Thyroid gland (tissue), 4 donors: Measurements from ENCODE around the gene CHRM5. TPM values are rescaled to one million over a fixed set of nuclear protein-coding genes. Genes with fewer than 3 reads are reported as not detected.

Experiments used
- DNase-seq, 2 donors: peaks; one replicate each; pipeline ENCODE4 v3.0.0-alpha.2; 2019
- H3K27ac ChIP-seq, 3 donors: fragments of 200-600 bp; sonication (generic); 1 replicate in 2 of 3; 2 replicates in 1 of 3; pipeline ENCODE4 v1.5.1; 2016 to 2019; ENCODE audit warnings: mild to moderate bottlenecking in 1 of 3, moderate library complexity in 1 of 3
- H3K27me3 ChIP-seq: fragments of 200-600 bp; sonication (generic); one replicate; pipeline ENCODE4 v1.5.1; 2019
- H3K36me3 ChIP-seq, 2 donors: fragments of 200-600 bp; sonication (generic); one replicate each; pipeline ENCODE4 v1.5.1; 2016 to 2019
- H3K4me1 ChIP-seq, 2 donors: fragments of 200-600 bp; sonication (generic); one replicate each; pipeline ENCODE4 v1.5.1; 2017 to 2019
- H3K4me3 ChIP-seq, 3 donors: fragments of 200-600 bp; sonication (generic); replicated peaks in 1 of 3; 1 replicate in 2 of 3; 2 replicates in 1 of 3; pipeline ENCODE4 v1.5.1; 2016; ENCODE audit warnings: mild to moderate bottlenecking in 1 of 3
- H3K9me3 ChIP-seq: fragments of 200-600 bp; sonication (generic); one replicate; pipeline ENCODE4 v1.5.1; 2017
- CTCF ChIP-seq, 6 experiments: fragments of 200-600 bp in 3 of 6; fragments of 450-650 bp in 3 of 6; sonication (generic) in 3 of 6; IDR thresholded peaks; one replicate each; pipeline ENCODE4 v1.5.1; 2016 to 2019; ENCODE audit warnings: antibody characterized with exemption in 6 of 6, mild to moderate bottlenecking in 2 of 6, inconsistent platforms in 1 of 6, moderate library complexity in 1 of 6
- POLR2A ChIP-seq, 2 donors: fragments of 450-650 bp; IDR thresholded peaks; one replicate each; pipeline ENCODE4 v1.6.1; 2017; ENCODE audit warnings: antibody characterized with exemption in 2 of 2, mild to moderate bottlenecking in 2 of 2, moderate library complexity in 1 of 2
- WGBS, 2 donors: methylation state at CpG; one replicate each; pipeline ENCODE4 v1.1.5; 2017; 5-methylcytosine and 5-hydroxymethylcytosine counted together
- intact Hi-C: fragments of 100-400 bp; cut with DNase I; formaldehyde crosslinking; loops from one replicate; pipeline ENCODE4 v1.15.1; 2023
- total RNA-seq, 4 donors: library from RNA; depleted of rRNA; stranded (reverse); fragments of >200 nt; gene quantifications; one replicate each; pipeline ENCODE4 v1.2.3, GENCODE V29; 2016

CHRM5 gene
- total RNA-seq, 4 donors from 2014 or later, result not detected

DNA sequence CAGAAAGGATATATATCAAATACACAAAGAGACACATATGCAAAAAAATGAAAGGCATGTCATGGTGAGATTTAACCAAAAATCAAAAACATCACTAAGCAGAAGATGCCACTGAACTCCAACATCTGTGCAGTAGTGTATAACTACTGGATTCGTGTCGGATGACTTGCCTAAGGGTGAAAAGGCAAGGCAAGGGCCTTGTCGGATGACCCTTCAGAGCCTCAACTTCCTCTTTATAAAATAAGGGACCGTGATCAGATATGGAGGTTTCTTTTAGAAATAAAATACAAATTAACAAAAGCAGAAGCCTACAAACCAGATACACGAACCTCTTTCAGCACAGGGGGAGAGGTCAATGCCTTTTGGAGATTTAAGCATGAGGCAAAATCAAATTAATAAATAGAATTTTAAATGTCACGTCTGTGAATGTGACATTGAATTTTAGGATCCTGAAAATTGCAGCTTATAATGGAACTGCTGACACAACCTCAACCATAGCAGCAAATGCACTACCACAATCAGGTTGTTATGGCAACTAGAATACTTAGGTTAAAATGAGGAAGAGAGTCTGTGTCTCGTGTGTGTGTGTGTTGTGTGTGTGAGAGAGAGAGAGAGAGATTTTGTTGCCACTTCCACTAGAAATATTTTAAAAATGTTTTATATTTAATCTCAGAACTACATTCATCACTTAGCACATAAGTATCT is 8.3 kb upstream of the CHRM5 start:
- Histone ChIP-seq H3K9me3 (no peaks in the 10 kb centered on the region), H3K27me3 (no peaks in the 10 kb centered on the region), H3K4me1 (no peaks in the 10 kb centered on the region), H3K4me3 (no peak overlapping the region), H3K36me3 (no peaks in the 10 kb centered on the region), H3K27ac (no peak overlapping the region)
- no peak for TF ChIP-seq CTCF (IDR thresholded peaks at IDR 0.05)
- TF ChIP-seq POLR2A (IDR thresholded peaks at IDR 0.05), result no peak
- 90 to 94% methylated on average over 7 of the region's 7 CpGs for WGBS, 2 donors
- DNase-seq, result no peak
- intact Hi-C loops, result loop anchor here (10.0 kb wide), 1 partner anchor 225 kb away; no protein-coding TSS in a partner anchor

DNA sequence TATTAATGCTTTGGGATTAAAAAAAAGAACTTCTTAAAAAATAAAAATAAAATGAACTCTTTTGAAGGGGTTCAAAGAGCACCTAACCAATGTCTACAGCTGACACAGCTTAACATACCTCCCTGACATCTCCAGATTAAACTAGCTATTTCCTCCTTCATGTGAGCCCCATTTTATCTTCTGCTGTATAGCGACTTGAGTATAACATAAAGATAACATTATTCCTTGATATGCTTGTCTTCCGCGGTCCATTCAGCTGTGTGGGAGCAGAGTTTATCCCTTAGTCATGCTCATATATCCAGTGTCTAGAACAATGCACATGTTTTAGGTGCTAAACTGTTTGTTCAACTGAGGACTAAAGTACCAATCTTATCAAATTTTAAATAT is 7.8 kb upstream of the CHRM5 start:
- no peak for TF ChIP-seq POLR2A (IDR thresholded peaks at IDR 0.05)
- TF ChIP-seq CTCF (IDR thresholded peaks at IDR 0.05), result no peak
- 93 to 95% methylated on average over 3 of the region's 3 CpGs for WGBS, 2 donors
- Histone ChIP-seq H3K9me3 (no peaks in the 10 kb centered on the region), H3K4me3 (no peak overlapping the region), H3K4me1 (no peaks in the 10 kb centered on the region), H3K27me3 (no peaks in the 10 kb centered on the region), H3K36me3 (no peaks in the 10 kb centered on the region), H3K27ac (no peak overlapping the region)
- no peak for DNase-seq
- intact Hi-C loops, result loop anchor here (10.0 kb wide), 1 partner anchor 226 kb away; no protein-coding TSS in a partner anchor

GRCh38 chr15:33963831-33964664 is 4.2 kb upstream of the CHRM5 start:
- intact Hi-C loops, result loop anchor here (10.0 kb wide), 1 partner anchor 229 kb away; no protein-coding TSS in a partner anchor
- Histone ChIP-seq H3K36me3 (no peaks in the 10 kb centered on the region), H3K9me3 (no peaks in the 10 kb centered on the region), H3K27me3 (no peaks in the 10 kb centered on the region), H3K4me3 (no peak overlapping the region), H3K27ac (no peak overlapping the region), H3K4me1 (no peaks in the 10 kb centered on the region)
- WGBS, 2 donors, result 61 to 63% methylated on average over 8 of the region's 8 CpGs
- no peak for DNase-seq
- peak in 5 of 6 experiments; percentile 10 to 71 (median 60) for TF ChIP-seq CTCF (IDR thresholded peaks at IDR 0.05)
- TF ChIP-seq POLR2A (IDR thresholded peaks at IDR 0.05), result no peak

DNA sequence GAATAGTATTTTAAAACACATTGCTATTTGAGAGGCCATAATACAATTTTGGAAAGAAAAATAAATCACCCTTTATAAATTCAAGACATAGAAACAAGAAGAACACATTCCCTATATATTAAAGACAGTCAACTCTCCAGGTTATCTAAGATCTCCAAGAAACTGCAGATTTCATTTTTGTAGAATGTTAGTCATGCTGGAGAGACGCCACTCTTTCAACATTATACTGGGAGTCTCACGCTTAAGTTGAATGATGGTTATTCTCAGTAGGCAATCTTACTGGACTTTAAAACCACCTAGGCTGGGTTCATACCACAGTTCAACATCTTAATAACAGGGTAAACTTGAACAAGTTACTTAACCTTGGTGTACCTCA is 3.6 kb upstream of the CHRM5 start:
- Histone ChIP-seq H3K4me3 (no peak overlapping the region), H3K27me3 (no peaks in the 10 kb centered on the region), H3K36me3 (no peaks in the 10 kb centered on the region), H3K9me3 (no peaks in the 10 kb centered on the region), H3K27ac (no peak overlapping the region), H3K4me1 (no peaks in the 10 kb centered on the region)
- TF ChIP-seq POLR2A (IDR thresholded peaks at IDR 0.05) (no peak), CTCF (IDR thresholded peaks at IDR 0.05) (no peak)
- DNase-seq, result no peak
- intact Hi-C loops, result loop anchor here (10.0 kb wide), 1 partner anchor 230 kb away; no protein-coding TSS in a partner anchor
- 97 to 98% methylated on average over 2 of the region's 2 CpGs for WGBS, 2 donors

- DNase-seq, result no peak
- H3K27me3 ChIP-seq, result no peaks in the 10 kb centered on the region
- TF ChIP-seq CTCF (IDR thresholded peaks at IDR 0.05) (no peak), POLR2A (IDR thresholded peaks at IDR 0.05) (no peak)
- no peak overlapping the region for H3K4me3 ChIP-seq
- no peaks in the 10 kb centered on the region for H3K9me3 ChIP-seq
- 87 to 94% methylated on average over 3 of the region's 3 CpGs for whole genome bisulfite sequencing, 2 donors
- no peak overlapping the region for H3K27ac ChIP-seq
- intact Hi-C loops, result loop anchor here (10.0 kb wide), 1 partner anchor 234 kb away; no protein-coding TSS in a partner anchor
- H3K4me1 ChIP-seq, result no peaks in the 10 kb centered on the region
- H3K36me3 ChIP-seq, result no peaks in the 10 kb centered on the region
Measured at GRCh38 chr15:33968821-33969220, 524 bp downstream of the CHRM5 start.
